ENCODE results near the gene SORCS3.

The SORCS3 gene

DNA sequence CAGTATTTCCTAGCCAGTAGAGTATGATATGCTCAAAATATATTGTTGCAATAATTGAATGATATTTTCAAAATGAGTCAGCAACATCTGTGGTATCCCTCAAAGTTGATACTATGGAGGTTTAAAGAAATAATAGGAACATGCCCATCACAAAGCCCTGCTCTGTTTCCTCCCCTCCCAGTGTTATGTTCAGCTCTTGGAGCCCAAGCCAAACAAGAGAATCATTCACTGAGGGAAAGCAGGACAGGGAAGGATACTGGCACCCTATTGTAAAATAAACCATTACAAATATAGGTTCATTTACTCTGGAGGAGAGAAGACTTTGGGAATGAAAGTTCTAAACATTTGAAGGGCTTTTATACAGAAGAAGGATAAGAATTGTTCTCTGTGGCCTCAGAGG is 37.6 kb downstream of the SORCS3 start:
- H3K9ac ChIP-seq (ENCODE audit: low read depth, low read length, poor library complexity, severe bottlenecking), result no peak overlapping the region
- H3K4me3 ChIP-seq (ENCODE audit: low read length, poor library complexity, severe bottlenecking), result no peak overlapping the region
- H3K36me3 ChIP-seq (ENCODE audit: insufficient read depth, low read length), result no peaks in the 10 kb centered on the region
- H3K27me3 ChIP-seq (ENCODE audit: insufficient read depth, low read length, poor library complexity, severe bottlenecking), result no peaks in the 10 kb centered on the region
- no peaks in the 10 kb centered on the region for H4K20me1 ChIP-seq (ENCODE audit: insufficient read depth, low read length, poor library complexity, severe bottlenecking)
- no peaks in the 10 kb centered on the region for H3F3A ChIP-seq (ENCODE audit: low read depth)
- H3K4me2 ChIP-seq (ENCODE audit: low read depth, low read length, poor library complexity, severe bottlenecking), result no peak overlapping the region
- no peaks in the 10 kb centered on the region; the same call in 1 of the 2 replicates for H3K9me3 ChIP-seq (ENCODE audit: insufficient read depth, low read depth, low read length)
- H3K9me2 ChIP-seq (replicated peaks; ENCODE audit: low read depth, low read length), result no peaks in the 10 kb centered on the region
- no peak overlapping the region for H2AFZ ChIP-seq (ENCODE audit: low read length)
- no peaks in the 10 kb centered on the region for H3K79me2 ChIP-seq (ENCODE audit: insufficient read depth, low read length)
- TF ChIP-seq, protein P1, sequence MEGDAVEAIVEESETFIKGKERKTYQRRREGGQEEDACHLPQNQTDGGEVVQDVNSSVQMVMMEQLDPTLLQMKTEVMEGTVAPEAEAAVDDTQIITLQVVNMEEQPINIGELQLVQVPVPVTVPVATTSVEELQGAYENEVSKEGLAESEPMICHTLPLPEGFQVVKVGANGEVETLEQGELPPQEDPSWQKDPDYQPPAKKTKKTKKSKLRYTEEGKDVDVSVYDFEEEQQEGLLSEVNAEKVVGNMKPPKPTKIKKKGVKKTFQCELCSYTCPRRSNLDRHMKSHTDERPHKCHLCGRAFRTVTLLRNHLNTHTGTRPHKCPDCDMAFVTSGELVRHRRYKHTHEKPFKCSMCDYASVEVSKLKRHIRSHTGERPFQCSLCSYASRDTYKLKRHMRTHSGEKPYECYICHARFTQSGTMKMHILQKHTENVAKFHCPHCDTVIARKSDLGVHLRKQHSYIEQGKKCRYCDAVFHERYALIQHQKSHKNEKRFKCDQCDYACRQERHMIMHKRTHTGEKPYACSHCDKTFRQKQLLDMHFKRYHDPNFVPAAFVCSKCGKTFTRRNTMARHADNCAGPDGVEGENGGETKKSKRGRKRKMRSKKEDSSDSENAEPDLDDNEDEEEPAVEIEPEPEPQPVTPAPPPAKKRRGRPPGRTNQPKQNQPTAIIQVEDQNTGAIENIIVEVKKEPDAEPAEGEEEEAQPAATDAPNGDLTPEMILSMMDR (conservative IDR thresholded peaks at IDR 0.05; ENCODE audit: low read length), result no peak
- no peak for TF ChIP-seq EZH2phosphoT487 (IDR thresholded peaks at IDR 0.05; ENCODE audit: borderline replicate concordance)
- H3K4me1 ChIP-seq (ENCODE audit: insufficient read depth, low read length, poor library complexity, severe bottlenecking), result no peaks in the 10 kb centered on the region

DNA sequence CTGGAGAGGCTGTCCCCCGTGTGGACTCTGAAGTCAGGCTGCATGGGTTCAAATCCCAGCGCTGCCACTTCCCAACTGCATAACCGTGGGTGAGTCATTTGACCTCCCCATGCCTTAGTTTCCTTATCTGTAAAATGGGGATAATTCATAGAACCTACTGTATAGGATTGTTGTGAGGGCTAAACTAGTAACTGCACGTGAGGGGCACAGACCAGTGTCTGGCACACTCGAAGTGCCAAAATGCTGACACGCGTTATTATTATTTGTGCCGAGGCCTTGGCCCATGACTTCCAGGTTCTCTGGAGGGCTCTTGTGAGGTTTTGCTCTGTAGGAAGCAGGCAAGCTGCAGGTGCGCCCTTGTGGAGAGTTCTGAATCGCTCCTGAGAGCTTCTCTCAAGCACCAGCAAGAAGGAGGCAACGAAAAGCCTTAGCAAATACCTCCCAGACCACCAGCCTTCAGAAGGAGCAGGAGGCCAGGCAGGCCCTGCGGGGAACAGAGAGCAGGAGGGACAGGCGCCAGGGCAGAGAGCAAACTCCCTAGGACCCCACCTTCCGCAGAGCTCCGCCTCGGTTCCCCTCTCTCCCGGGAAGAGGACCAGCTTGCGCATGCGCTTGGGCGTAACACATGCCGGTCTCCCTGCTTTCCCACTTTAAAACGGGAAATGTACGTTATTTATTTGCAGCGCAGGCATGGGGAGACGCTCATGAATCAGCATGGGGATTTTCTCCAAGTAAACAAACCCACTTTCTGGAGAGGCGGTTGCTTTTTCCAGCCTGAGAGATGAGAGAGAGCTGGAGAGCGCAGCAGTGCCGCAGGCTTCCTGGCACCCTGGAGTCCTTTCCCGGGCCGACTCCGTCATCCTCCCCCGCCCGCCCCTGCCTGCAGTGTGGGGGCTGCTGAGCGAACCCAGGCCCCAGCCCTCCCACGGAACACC is 39.6 kb downstream of the SORCS3 start:
- H3K4me2 ChIP-seq (ENCODE audit: low read depth, low read length, poor library complexity, severe bottlenecking), result no peak overlapping the region
- H4K20me1 ChIP-seq (ENCODE audit: insufficient read depth, low read length, poor library complexity, severe bottlenecking), result no peaks in the 10 kb centered on the region
- no peaks in the 10 kb centered on the region for H3K4me1 ChIP-seq (ENCODE audit: insufficient read depth, low read length, poor library complexity, severe bottlenecking)
- no peak overlapping the region for H3K4me3 ChIP-seq (ENCODE audit: low read length, poor library complexity, severe bottlenecking)
- no peaks in the 10 kb centered on the region for H3K36me3 ChIP-seq (ENCODE audit: insufficient read depth, low read length)
- H2AFZ ChIP-seq (ENCODE audit: low read length), result no peak overlapping the region
- no peaks in the 10 kb centered on the region for H3K9me3 ChIP-seq (ENCODE audit: insufficient read depth, low read depth, low read length)
- H3K9ac ChIP-seq (ENCODE audit: low read depth, low read length, poor library complexity, severe bottlenecking), result no peak overlapping the region
- no peak for TF ChIP-seq EZH2phosphoT487 (IDR thresholded peaks at IDR 0.05; ENCODE audit: borderline replicate concordance)
- TF ChIP-seq, protein P1 (conservative IDR thresholded peaks at IDR 0.05; ENCODE audit: low read length), result no peak
- no peaks in the 10 kb centered on the region for H3F3A ChIP-seq (ENCODE audit: low read depth)
- no peaks in the 10 kb centered on the region for H3K9me2 ChIP-seq (replicated peaks; ENCODE audit: low read depth, low read length)
- no peaks in the 10 kb centered on the region for H3K79me2 ChIP-seq (ENCODE audit: insufficient read depth, low read length)
- no peaks in the 10 kb centered on the region for H3K27me3 ChIP-seq (ENCODE audit: insufficient read depth, low read length, poor library complexity, severe bottlenecking)

DNA sequence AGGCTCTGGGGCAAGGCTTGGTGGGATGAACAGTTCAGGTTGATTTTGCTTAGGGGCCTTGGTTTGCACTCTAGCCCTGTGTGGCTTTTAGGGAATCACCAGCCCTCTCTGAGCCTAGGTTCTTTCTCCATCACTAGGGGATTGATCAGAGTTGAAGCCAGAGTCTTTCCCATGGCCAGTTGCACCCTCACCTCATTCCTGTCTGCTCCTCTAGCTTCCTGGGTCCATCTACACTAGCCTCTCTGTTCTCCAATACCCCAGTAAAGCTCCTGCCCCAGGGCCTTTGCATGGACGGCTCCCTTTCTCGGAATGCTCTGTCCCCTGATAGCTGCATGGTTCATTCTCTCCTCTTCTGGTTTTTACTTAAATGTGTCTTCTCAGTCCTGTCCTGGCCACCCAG is 40.4 kb downstream of the SORCS3 start:
- H3K9ac ChIP-seq (ENCODE audit: low read depth, low read length, poor library complexity, severe bottlenecking), result no peak overlapping the region

More for the DNA sequence above, 40.4 kb downstream of the SORCS3 start:
- TF ChIP-seq, protein P1 (conservative IDR thresholded peaks at IDR 0.05; ENCODE audit: low read length), result no peak
- Histone ChIP-seq H3F3A (ENCODE audit: low read depth) (no peaks in the 10 kb centered on the region), H3K79me2 (ENCODE audit: insufficient read depth, low read length) (no peaks in the 10 kb centered on the region), H3K27me3 (ENCODE audit: insufficient read depth, low read length, poor library complexity, severe bottlenecking) (no peaks in the 10 kb centered on the region), H3K9me3 (ENCODE audit: insufficient read depth, low read depth, low read length) (no peaks in the 10 kb centered on the region), H3K4me1 (ENCODE audit: insufficient read depth, low read length, poor library complexity, severe bottlenecking) (no peaks in the 10 kb centered on the region), H2AFZ (ENCODE audit: low read length) (no peak overlapping the region), H3K9me2 (replicated peaks; ENCODE audit: low read depth, low read length) (no peaks in the 10 kb centered on the region), H3K36me3 (ENCODE audit: insufficient read depth, low read length) (no peaks in the 10 kb centered on the region), H3K4me2 (ENCODE audit: low read depth, low read length, poor library complexity, severe bottlenecking) (no peak overlapping the region), H4K20me1 (ENCODE audit: insufficient read depth, low read length, poor library complexity, severe bottlenecking) (no peaks in the 10 kb centered on the region), H3K4me3 (ENCODE audit: low read length, poor library complexity, severe bottlenecking) (no peak overlapping the region)

Measured in Loucy (cell line).